ENCODE measurements around the gene GIMAP4. TPM values are rescaled to one million over a fixed set of nuclear protein-coding genes. Genes with fewer than 3 reads are reported as not detected.

The GIMAP4 gene
- 100 to 1,000 TPM; 354 to 368 TPM for total RNA-seq

GRCh38 chr7:150567169-150567568 lies at the start of gene GIMAP4:
Gene GIMAP4, plus strand, starts transcription at chr7:150567390. Its CDS starts 2,512 bp downstream, at chr7:150569902.

Other genes with a start within 250 kb of the GIMAP4 start
- 10 to 100 TPM; 15.3 to 18.0 TPM for gene LRRC61, start 244.0 kb upstream of the GIMAP4 start, total RNA-seq
- 1 to 10 TPM; 7.7 to 9.1 TPM for gene ACTR3C, start 243.8 kb upstream of the GIMAP4 start, total RNA-seq
- not detected for gene RARRES2, start 225.8 kb upstream of the GIMAP4 start, total RNA-seq
- 10 to 100 TPM; 56.6 to 56.7 TPM for gene REPIN1, start 198.6 kb upstream of the GIMAP4 start, total RNA-seq
- gene ZNF775, start 188.1 kb upstream of the GIMAP4 start, total RNA-seq, result 1 to 10 TPM; 5.8 to 7.0 TPM
- 10 to 100 TPM; 40.6 to 41.1 TPM for gene GIMAP8, start 116.8 kb upstream of the GIMAP4 start, total RNA-seq
- 100 to 1,000 TPM; 251 to 252 TPM for gene GIMAP7, start 52.5 kb upstream of the GIMAP4 start, total RNA-seq
- 100 to 1,000 TPM; 118 to 121 TPM for gene GIMAP6, start 65.0 kb downstream of the GIMAP4 start, total RNA-seq
- 100 to 1,000 TPM; 114 to 117 TPM for gene GIMAP2, start 118.3 kb downstream of the GIMAP4 start, total RNA-seq
- gene GIMAP1, start 149.2 kb downstream of the GIMAP4 start, total RNA-seq, result 10 to 100 TPM; 32.7 to 32.8 TPM
- gene GIMAP5, start 170.0 kb downstream of the GIMAP4 start, total RNA-seq, result 100 to 1,000 TPM; 139 to 149 TPM
- gene TMEM176B, start 233.0 kb downstream of the GIMAP4 start, total RNA-seq, result not detected
- not detected for gene TMEM176A, start 233.4 kb downstream of the GIMAP4 start, total RNA-seq